ENCODE measurements around the gene ZNF24. TPM values are rescaled to one million over a fixed set of nuclear protein-coding genes. Genes with fewer than 3 reads are reported as not detected.

The ZNF24 gene
- total RNA-seq, 4 donors from 2014 or later: 12.7 to 34.5 (median 29.1) TPM

DNA sequence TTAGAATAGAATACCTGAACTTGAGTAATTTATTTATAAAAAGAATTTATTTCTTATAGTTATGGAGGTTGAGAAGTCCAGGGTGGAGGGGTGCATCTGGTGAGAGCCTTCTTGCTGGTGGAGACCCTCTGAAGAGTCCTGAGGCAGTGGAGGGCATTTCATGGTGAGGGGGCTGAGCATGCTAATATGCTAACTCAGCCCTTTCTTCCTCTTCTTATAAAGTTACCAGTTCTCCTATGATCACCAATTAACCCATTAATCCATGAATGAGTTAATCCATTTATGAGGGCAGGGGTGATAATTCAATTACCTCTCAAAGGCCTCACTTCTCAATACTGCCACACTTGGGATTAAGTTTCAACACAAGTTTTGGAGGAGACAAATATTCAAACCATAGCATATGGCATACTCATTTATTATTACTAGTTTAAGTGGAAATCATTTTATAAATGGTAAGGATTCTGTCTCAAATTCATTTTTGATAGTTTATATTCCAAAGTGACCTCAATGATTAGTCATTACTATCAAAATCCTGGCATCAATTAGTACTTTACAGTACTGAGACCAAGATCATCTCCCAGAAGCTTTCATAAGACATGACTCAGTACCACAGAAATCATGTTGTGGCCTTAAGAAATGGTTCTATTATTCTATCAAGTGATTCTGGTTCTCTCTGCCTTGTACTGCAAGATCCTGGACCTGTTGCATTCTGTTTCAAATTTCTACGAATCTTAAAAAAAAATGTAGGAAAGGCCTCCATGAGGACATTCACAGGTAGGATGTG lies 27.4 kb upstream of the ZNF24 start:
- intact Hi-C loops (cut with DNase I; ENCODE audit: low total_unique reads): no loop called here
- H3K9me3 ChIP-seq: no peaks in the 10 kb centered on the region
- peaks cover 0 to 6% (median 3%) of the 10 kb centered on the region in 4 donors for H3K4me1 ChIP-seq
- in situ Hi-C loops (cut with MboI; ENCODE audit: low pct_ligation_motif_present in 1 of 4, low pct_unique_long_range_greater_than_20kb in 1 of 4, low sequenced_read_pairs in 3 of 4): loop anchor here in 2 of 4 donors (10.0 to 25.0 kb wide), 3 partner anchors 127 to 359 kb away; partner anchors contain the start of gene ZNF397 (in 1 of the 2)
- DNase-seq: no peak
- no peaks in the 10 kb centered on the region for H3K27me3 ChIP-seq
- H3K27ac ChIP-seq: no peak overlapping the region
- H3K4me3 ChIP-seq: no peak overlapping the region
- WGBS, 2 donors (ENCODE audit: low coverage in 1 of 2): 88% methylated on average over 1 of the region's 1 CpG; no CpG with 5 or more reads in 1 of the 2 donors
- TF ChIP-seq CTCF (IDR thresholded peaks at IDR 0.05) (no peak), POLR2AphosphoS5 (IDR thresholded peaks at IDR 0.05) (no peak), POLR2A (IDR thresholded peaks at IDR 0.05) (no peak), EP300 (IDR thresholded peaks at IDR 0.05; ENCODE audit: low read depth) (no peak)
- H3K36me3 ChIP-seq: peaks cover 0 to 7% (median 0%) of the 10 kb centered on the region in 4 donors

- Histone ChIP-seq H3K27me3 (no peaks in the 10 kb centered on the region), H3K4me1 (no peaks in the 10 kb centered on the region), H3K9me3 (no peaks in the 10 kb centered on the region), H3K27ac (no peak overlapping the region), H3K4me3 (no peak overlapping the region), H3K36me3 (peaks cover 0 to 7% (median 0%) of the 10 kb centered on the region in 4 donors)
- TF ChIP-seq POLR2A (IDR thresholded peaks at IDR 0.05) (no peak), POLR2AphosphoS5 (IDR thresholded peaks at IDR 0.05) (no peak), CTCF (IDR thresholded peaks at IDR 0.05) (no peak), EP300 (IDR thresholded peaks at IDR 0.05; ENCODE audit: low read depth) (no peak)
- 90 to 95% methylated on average over 3 to 6 of the region's 6 CpGs for WGBS, 2 donors (ENCODE audit: low coverage in 1 of 2)
- DNase-seq: no peak
- in situ Hi-C loops (cut with MboI; ENCODE audit: low pct_ligation_motif_present in 1 of 4, low pct_unique_long_range_greater_than_20kb in 1 of 4, low sequenced_read_pairs in 3 of 4): loop anchor here in 1 of 4 donors (25.0 kb wide), 1 partner anchor 357 kb away; no protein-coding TSS in a partner anchor
- intact Hi-C loops (cut with DNase I; ENCODE audit: low total_unique reads): no loop called here
Observed at GRCh38 chr18:35369126-35369525, 24.9 kb upstream of the ZNF24 start.

DNA sequence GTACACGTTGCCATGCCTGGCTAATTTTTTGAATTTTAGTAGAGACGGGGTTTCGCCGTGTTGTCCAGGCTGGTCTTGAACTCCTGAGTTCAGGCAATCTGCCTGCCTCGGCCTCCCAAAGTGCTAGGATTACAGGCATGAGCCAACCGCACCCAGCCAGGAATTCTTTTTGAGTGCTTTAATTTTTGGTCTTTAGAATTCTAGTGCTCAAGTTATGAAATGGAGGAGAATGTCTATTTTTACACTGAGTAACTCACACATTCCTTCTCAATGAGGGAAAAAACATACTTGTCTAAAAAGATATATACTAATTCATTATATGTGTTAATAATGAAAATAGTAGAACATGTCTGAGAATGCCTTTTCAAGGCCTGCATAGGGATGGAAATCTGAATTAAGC lies 24.4 kb upstream of the ZNF24 start:
- in situ Hi-C loops (cut with MboI; ENCODE audit: low pct_ligation_motif_present in 1 of 4, low pct_unique_long_range_greater_than_20kb in 1 of 4, low sequenced_read_pairs in 3 of 4): loop anchor here in 1 of 4 donors (25.0 kb wide), 1 partner anchor 356 kb away; no protein-coding TSS in a partner anchor

DNA sequence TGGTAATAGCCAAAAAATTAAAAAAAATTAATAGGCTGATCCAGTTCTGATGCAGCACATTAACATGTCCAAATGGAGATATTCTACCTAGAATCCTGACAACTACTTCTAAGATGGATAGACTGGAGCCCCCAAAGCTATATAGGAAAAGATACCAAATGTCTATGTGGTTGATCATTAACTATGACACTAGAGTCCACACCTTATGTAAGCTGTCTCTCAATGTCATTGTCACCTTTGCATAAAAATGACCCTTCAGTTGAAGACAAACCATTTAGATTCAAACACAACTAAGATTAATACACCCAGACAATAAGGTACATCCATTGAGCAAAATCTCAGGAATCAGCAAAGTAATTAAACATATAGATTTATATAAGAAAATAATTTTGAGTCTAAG lies 18.3 kb upstream of the ZNF24 start:
- H3K9me3 ChIP-seq: no peaks in the 10 kb centered on the region
- no peaks in the 10 kb centered on the region for H3K4me1 ChIP-seq
- TF ChIP-seq POLR2AphosphoS5 (IDR thresholded peaks at IDR 0.05) (no peak), CTCF (IDR thresholded peaks at IDR 0.05) (no peak), POLR2A (IDR thresholded peaks at IDR 0.05) (no peak), EP300 (IDR thresholded peaks at IDR 0.05; ENCODE audit: low read depth) (no peak)
- in situ Hi-C loops (cut with MboI; ENCODE audit: low pct_ligation_motif_present in 1 of 4, low pct_unique_long_range_greater_than_20kb in 1 of 4, low sequenced_read_pairs in 3 of 4) (loop anchor here in 1 of 4 donors (25.0 kb wide), 1 partner anchor 350 kb away; no protein-coding TSS in a partner anchor), intact Hi-C loops (cut with DNase I; ENCODE audit: low total_unique reads) (loop anchor here (2.0 kb wide), 1 partner anchor 60 kb away; no protein-coding TSS in a partner anchor)
- no peaks in the 10 kb centered on the region for H3K36me3 ChIP-seq
- H3K27ac ChIP-seq: no peak overlapping the region
- H3K4me3 ChIP-seq: no peak overlapping the region
- no peaks in the 10 kb centered on the region for H3K27me3 ChIP-seq
- DNase-seq: no peak

More for the DNA sequence above, 24.4 kb upstream of the ZNF24 start:
- Histone ChIP-seq H3K27me3 (no peaks in the 10 kb centered on the region), H3K4me1 (no peaks in the 10 kb centered on the region), H3K4me3 (no peak overlapping the region), H3K27ac (no peak overlapping the region), H3K36me3 (peaks cover 0 to 7% (median 0%) of the 10 kb centered on the region in 4 donors), H3K9me3 (no peaks in the 10 kb centered on the region)
- WGBS, 2 donors (ENCODE audit: low coverage in 1 of 2): 90 to 93% methylated on average over 3 to 6 of the region's 6 CpGs
- no peak for DNase-seq
- intact Hi-C loops (cut with DNase I; ENCODE audit: low total_unique reads): no loop called here
- TF ChIP-seq POLR2AphosphoS5 (IDR thresholded peaks at IDR 0.05) (no peak), EP300 (IDR thresholded peaks at IDR 0.05; ENCODE audit: low read depth) (no peak)
